ENCODE results near the gene ADAMTS14.

The ADAMTS14 gene

DNA sequence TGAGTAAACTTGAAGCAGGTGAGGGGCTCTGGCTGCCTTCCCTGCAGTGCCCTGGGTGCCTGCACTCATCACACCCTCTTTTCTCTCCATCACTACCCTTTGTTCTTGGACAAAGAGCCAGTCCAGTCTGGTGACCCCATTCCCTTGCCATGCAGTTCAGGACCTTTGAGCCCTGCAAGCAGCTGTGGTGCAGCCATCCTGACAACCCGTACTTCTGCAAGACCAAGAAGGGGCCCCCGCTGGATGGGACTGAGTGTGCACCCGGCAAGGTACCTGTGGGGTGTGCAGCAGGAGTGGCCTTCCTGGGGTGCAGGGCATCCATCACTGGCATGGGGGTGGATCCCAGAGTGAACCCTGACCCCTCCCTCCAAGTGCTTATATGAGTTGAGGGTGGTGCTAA, 64.2 kb downstream of the ADAMTS14 start:
- Histone ChIP-seq H4K20me1 (ENCODE audit: insufficient read depth, low read length) (no peaks in the 10 kb centered on the region), H3K36me3 (replicated peaks; ENCODE audit: insufficient read depth, low read length) (no peaks in the 10 kb centered on the region), H3K4me2 (ENCODE audit: low read depth, low read length) (no peak overlapping the region), H3K4me1 (ENCODE audit: low read length) (no peaks in the 10 kb centered on the region), H2AFZ (ENCODE audit: low read length) (no peak overlapping the region), H3K9me3 (replicated peaks; ENCODE audit: insufficient read depth, low read length) (no peaks in the 10 kb centered on the region), H3K79me2 (ENCODE audit: low read length) (no peaks in the 10 kb centered on the region), H3F3A (ENCODE audit: insufficient read depth, low read length) (no peaks in the 10 kb centered on the region), H3K9ac (ENCODE audit: low read length) (no peak overlapping the region), H3K9me2 (replicated peaks; ENCODE audit: insufficient read depth, low read length) (no peaks in the 10 kb centered on the region), H3K27me3 (replicated peaks; ENCODE audit: insufficient read depth, low read length) (no peaks in the 10 kb centered on the region), H3K27ac (ENCODE audit: low read length) (no peak overlapping the region), H3K4me3 (ENCODE audit: low read length) (no peak overlapping the region)
- no peak for DNase-seq
- TF ChIP-seq EZH2phosphoT487 (IDR thresholded peaks at IDR 0.05; ENCODE audit: low read length) (no peak), CTCF (IDR thresholded peaks at IDR 0.05; ENCODE audit: low read length) (no peak), EZH2 (optimal IDR thresholded peaks at IDR 0.05; ENCODE audit: low read depth, low read length) (no peak)

- no peak overlapping the region for H3K9ac ChIP-seq (ENCODE audit: low read length)
- H2AFZ ChIP-seq (ENCODE audit: low read length), result no peak overlapping the region
- no peaks in the 10 kb centered on the region for H3K4me1 ChIP-seq (ENCODE audit: low read length)
- no peaks in the 10 kb centered on the region for H3F3A ChIP-seq (ENCODE audit: insufficient read depth, low read length)
- H3K4me3 ChIP-seq (ENCODE audit: low read length), result no peak overlapping the region
- H4K20me1 ChIP-seq (ENCODE audit: insufficient read depth, low read length), result no peaks in the 10 kb centered on the region
- H3K4me2 ChIP-seq (ENCODE audit: low read depth, low read length), result no peak overlapping the region
- H3K27ac ChIP-seq (ENCODE audit: low read length), result no peak overlapping the region
- H3K79me2 ChIP-seq (ENCODE audit: low read length), result no peaks in the 10 kb centered on the region
- H3K9me2 ChIP-seq (replicated peaks; ENCODE audit: insufficient read depth, low read length), result no peaks in the 10 kb centered on the region
- H3K27me3 ChIP-seq (replicated peaks; ENCODE audit: insufficient read depth, low read length), result no peaks in the 10 kb centered on the region
- no peak for DNase-seq
- no peaks in the 10 kb centered on the region for H3K9me3 ChIP-seq (replicated peaks; ENCODE audit: insufficient read depth, low read length)
- no peaks in the 10 kb centered on the region for H3K36me3 ChIP-seq (replicated peaks; ENCODE audit: insufficient read depth, low read length)
- TF ChIP-seq EZH2phosphoT487 (IDR thresholded peaks at IDR 0.05; ENCODE audit: low read length), result no peak
- TF ChIP-seq EZH2 (optimal IDR thresholded peaks at IDR 0.05; ENCODE audit: low read depth, low read length), result no peak
- TF ChIP-seq CTCF (IDR thresholded peaks at IDR 0.05; ENCODE audit: low read length), result no peak
Observed at GRCh38 chr10:70737250-70737649, 64.9 kb downstream of the ADAMTS14 start.

GRCh38 chr10:70738006-70738760, 65.9 kb downstream of the ADAMTS14 start:
- Histone ChIP-seq H4K20me1 (ENCODE audit: insufficient read depth, low read length) (no peaks in the 10 kb centered on the region), H3K4me1 (ENCODE audit: low read length) (no peaks in the 10 kb centered on the region), H3K36me3 (replicated peaks; ENCODE audit: insufficient read depth, low read length) (no peaks in the 10 kb centered on the region), H3K27ac (ENCODE audit: low read length) (no peak overlapping the region), H2AFZ (ENCODE audit: low read length) (no peak overlapping the region), H3F3A (ENCODE audit: insufficient read depth, low read length) (no peaks in the 10 kb centered on the region), H3K79me2 (ENCODE audit: low read length) (no peaks in the 10 kb centered on the region), H3K9me3 (replicated peaks; ENCODE audit: insufficient read depth, low read length) (no peaks in the 10 kb centered on the region), H3K27me3 (replicated peaks; ENCODE audit: insufficient read depth, low read length) (no peaks in the 10 kb centered on the region), H3K9me2 (replicated peaks; ENCODE audit: insufficient read depth, low read length) (no peaks in the 10 kb centered on the region), H3K4me2 (ENCODE audit: low read depth, low read length) (no peak overlapping the region), H3K9ac (ENCODE audit: low read length) (no peak overlapping the region), H3K4me3 (ENCODE audit: low read length) (no peak overlapping the region)
- DNase-seq, result no peak
- no peak for TF ChIP-seq EZH2 (optimal IDR thresholded peaks at IDR 0.05; ENCODE audit: low read depth, low read length)
- no peak for TF ChIP-seq EZH2phosphoT487 (IDR thresholded peaks at IDR 0.05; ENCODE audit: low read length)
- no peak for TF ChIP-seq CTCF (IDR thresholded peaks at IDR 0.05; ENCODE audit: low read length)
